ENCODE measurements around the gene GSTM1.

- TF ChIP-seq, protein P1, sequence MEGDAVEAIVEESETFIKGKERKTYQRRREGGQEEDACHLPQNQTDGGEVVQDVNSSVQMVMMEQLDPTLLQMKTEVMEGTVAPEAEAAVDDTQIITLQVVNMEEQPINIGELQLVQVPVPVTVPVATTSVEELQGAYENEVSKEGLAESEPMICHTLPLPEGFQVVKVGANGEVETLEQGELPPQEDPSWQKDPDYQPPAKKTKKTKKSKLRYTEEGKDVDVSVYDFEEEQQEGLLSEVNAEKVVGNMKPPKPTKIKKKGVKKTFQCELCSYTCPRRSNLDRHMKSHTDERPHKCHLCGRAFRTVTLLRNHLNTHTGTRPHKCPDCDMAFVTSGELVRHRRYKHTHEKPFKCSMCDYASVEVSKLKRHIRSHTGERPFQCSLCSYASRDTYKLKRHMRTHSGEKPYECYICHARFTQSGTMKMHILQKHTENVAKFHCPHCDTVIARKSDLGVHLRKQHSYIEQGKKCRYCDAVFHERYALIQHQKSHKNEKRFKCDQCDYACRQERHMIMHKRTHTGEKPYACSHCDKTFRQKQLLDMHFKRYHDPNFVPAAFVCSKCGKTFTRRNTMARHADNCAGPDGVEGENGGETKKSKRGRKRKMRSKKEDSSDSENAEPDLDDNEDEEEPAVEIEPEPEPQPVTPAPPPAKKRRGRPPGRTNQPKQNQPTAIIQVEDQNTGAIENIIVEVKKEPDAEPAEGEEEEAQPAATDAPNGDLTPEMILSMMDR (IDR thresholded peaks at IDR 0.05) = no peak
- TF ChIP-seq POLR2AphosphoS5 (IDR thresholded peaks at IDR 0.05) = peak; percentile 88 to 97 (median 94)
- peak in 2 of 4 donors; percentile 43 to 83 for TF ChIP-seq POLR2A (IDR thresholded peaks at IDR 0.05)
These were observed 52.4 kb downstream of the GSTM1 start for GRCh38 chr1:109739738-109740614.

All from stomach (tissue), 4 donors.